Inflammatory macrophage treated with lipopolysaccharide for 4 hours (primary cell): ENCODE results near the gene TDP1.
A peak's percentile ranks its signal among the peaks of the same experiment; 100 is the strongest.

Experiments
- DNase-seq: peaks from one replicate; pipeline ENCODE4 v3.0.0-alpha.2; 2020

The TDP1 gene

GRCh38 chr14:89955745-89956660 lies at the start of gene TDP1:
TSS of gene TDP1 (plus strand) at chr14:89955927. CDS start at chr14:89963115, 7,188 bp downstream.
- peak; percentile 94 for DNase-seq

- no peak for DNase-seq
Measured at GRCh38 chr14:89906000-89906399, 49.7 kb upstream of the TDP1 start.

- no peak for DNase-seq
Measured at GRCh38 chr14:89907655-89908054, 48.1 kb upstream of the TDP1 start.

GRCh38 chr14:89908712-89909450 lies 46.8 kb upstream of the TDP1 start:
- DNase-seq = no peak

GRCh38 chr14:89909586-89909985 lies 46.1 kb upstream of the TDP1 start:
- DNase-seq = no peak

- DNase-seq = no peak
Measured at GRCh38 chr14:89910691-89911009, 45.1 kb upstream of the TDP1 start.

- peak; percentile 27 for DNase-seq
Measured at GRCh38 chr14:89911010-89911919, 44.5 kb upstream of the TDP1 start.

GRCh38 chr14:89912221-89912620 lies 43.5 kb upstream of the TDP1 start:
- no peak for DNase-seq

- peak; percentile 90 for DNase-seq
Measured at GRCh38 chr14:89912667-89913211, 43.0 kb upstream of the TDP1 start.

- peak; percentile 59 for DNase-seq
Measured at GRCh38 chr14:89915114-89915878, 40.4 kb upstream of the TDP1 start.

GRCh38 chr14:89918721-89919120 lies 37.0 kb upstream of the TDP1 start:
- no peak for DNase-seq

- DNase-seq = no peak
Measured at GRCh38 chr14:89920056-89920455, 35.7 kb upstream of the TDP1 start.

GRCh38 chr14:89921346-89921745 lies 34.4 kb upstream of the TDP1 start:
- no peak for DNase-seq

GRCh38 chr14:89922031-89922907 lies 33.5 kb upstream of the TDP1 start:
- DNase-seq = no peak

- no peak for DNase-seq
Measured at GRCh38 chr14:89924268-89924667, 31.5 kb upstream of the TDP1 start.

- DNase-seq = no peak
Measured at GRCh38 chr14:89926694-89927093, 29.0 kb upstream of the TDP1 start.

GRCh38 chr14:89927186-89927865 lies 28.4 kb upstream of the TDP1 start:
- DNase-seq = no peak

- DNase-seq = no peak
Measured at GRCh38 chr14:89933002-89933401, 22.7 kb upstream of the TDP1 start.

- DNase-seq = no peak
Measured at GRCh38 chr14:89936654-89937185, 19.0 kb upstream of the TDP1 start.

GRCh38 chr14:89941830-89942377 lies 13.8 kb upstream of the TDP1 start:
- DNase-seq = no peak
